Kidney epithelial cell (primary cell): ENCODE data around the gene STAMBPL1. TPM values are rescaled to one million over a fixed set of nuclear protein-coding genes. Genes with fewer than 3 reads are reported as not detected.
"Not testable (repeated sequence)": the region's sequence is repeated elsewhere in the genome, so short reads cannot be mapped to it uniquely, and the experiment has no call there.

Source experiments
- DNase-seq: peaks from one replicate; pipeline ENCODE4 v3.0.0-alpha.2; 2010; ENCODE audit warnings: low read depth
- H3K27me3 ChIP-seq: 2 replicates; pipeline ENCODE4 v1.6.0; 2011; ENCODE audit warnings: low read length; ENCODE audit not compliant: control insufficient read depth, insufficient read depth
- H3K36me3 ChIP-seq: 2 replicates; pipeline ENCODE4 v1.5.1; 2011; ENCODE audit warnings: low read length; ENCODE audit not compliant: control insufficient read depth, insufficient read depth
- H3K4me3 ChIP-seq: 2 replicates; pipeline ENCODE4 v1.5.1; 2011; ENCODE audit warnings: low read depth, mild to moderate bottlenecking, control low read depth, low read length
- total RNA-seq: library from RNA; depleted of rRNA; stranded (reverse); fragments of >200 nt; gene quantifications from 2 replicates; pipeline ENCODE4 v1.2.3, GENCODE V29; 2015
- TF ChIP-seq, protein P1 (sequence below): IDR thresholded peaks from 2 replicates; pipeline ENCODE4 v1.5.1; 2011; ENCODE audit warnings: mild to moderate bottlenecking, moderate library complexity, low read length, control low read depth, inconsistent platforms; ENCODE audit not compliant: insufficient read depth, poor library complexity, severe bottlenecking

The STAMBPL1 gene
- total RNA-seq, 1 donor from 2014 or later, result 5.2 TPM

DNA sequence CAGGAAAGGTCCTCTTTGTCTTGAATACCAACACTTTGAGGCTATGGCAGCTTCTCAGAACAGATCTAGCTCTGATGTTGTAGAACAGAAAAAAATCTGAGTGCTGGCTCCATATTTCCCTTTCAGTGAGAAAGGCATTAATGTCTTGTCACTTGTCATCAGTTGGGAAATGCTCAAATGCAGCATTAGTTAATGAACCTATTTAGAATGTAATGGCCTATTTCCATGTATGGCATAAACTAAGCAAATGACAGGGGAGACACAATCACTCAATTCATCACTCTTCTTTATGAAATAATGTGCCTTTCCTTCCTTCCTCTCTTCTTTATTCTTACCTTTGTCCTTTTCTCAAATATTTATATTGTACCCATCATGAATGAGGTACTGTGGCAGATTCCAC lies 5.0 kb upstream of the STAMBPL1 start:
- Histone ChIP-seq H3K36me3 (no peaks in the 10 kb centered on the region), H3K27me3 (no peaks in the 10 kb centered on the region), H3K4me3 (no peak overlapping the region)
- TF ChIP-seq, protein P1, sequence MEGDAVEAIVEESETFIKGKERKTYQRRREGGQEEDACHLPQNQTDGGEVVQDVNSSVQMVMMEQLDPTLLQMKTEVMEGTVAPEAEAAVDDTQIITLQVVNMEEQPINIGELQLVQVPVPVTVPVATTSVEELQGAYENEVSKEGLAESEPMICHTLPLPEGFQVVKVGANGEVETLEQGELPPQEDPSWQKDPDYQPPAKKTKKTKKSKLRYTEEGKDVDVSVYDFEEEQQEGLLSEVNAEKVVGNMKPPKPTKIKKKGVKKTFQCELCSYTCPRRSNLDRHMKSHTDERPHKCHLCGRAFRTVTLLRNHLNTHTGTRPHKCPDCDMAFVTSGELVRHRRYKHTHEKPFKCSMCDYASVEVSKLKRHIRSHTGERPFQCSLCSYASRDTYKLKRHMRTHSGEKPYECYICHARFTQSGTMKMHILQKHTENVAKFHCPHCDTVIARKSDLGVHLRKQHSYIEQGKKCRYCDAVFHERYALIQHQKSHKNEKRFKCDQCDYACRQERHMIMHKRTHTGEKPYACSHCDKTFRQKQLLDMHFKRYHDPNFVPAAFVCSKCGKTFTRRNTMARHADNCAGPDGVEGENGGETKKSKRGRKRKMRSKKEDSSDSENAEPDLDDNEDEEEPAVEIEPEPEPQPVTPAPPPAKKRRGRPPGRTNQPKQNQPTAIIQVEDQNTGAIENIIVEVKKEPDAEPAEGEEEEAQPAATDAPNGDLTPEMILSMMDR, result no peak
- no peak for DNase-seq

- Histone ChIP-seq H3K4me3 (no peak overlapping the region), H3K27me3 (no peaks in the 10 kb centered on the region), H3K36me3 (no peaks in the 10 kb centered on the region)
- DNase-seq, result no peak
- TF ChIP-seq, protein P1, result no peak
Measured at GRCh38 chr10:88877298-88877697, 2.7 kb upstream of the STAMBPL1 start.

DNA sequence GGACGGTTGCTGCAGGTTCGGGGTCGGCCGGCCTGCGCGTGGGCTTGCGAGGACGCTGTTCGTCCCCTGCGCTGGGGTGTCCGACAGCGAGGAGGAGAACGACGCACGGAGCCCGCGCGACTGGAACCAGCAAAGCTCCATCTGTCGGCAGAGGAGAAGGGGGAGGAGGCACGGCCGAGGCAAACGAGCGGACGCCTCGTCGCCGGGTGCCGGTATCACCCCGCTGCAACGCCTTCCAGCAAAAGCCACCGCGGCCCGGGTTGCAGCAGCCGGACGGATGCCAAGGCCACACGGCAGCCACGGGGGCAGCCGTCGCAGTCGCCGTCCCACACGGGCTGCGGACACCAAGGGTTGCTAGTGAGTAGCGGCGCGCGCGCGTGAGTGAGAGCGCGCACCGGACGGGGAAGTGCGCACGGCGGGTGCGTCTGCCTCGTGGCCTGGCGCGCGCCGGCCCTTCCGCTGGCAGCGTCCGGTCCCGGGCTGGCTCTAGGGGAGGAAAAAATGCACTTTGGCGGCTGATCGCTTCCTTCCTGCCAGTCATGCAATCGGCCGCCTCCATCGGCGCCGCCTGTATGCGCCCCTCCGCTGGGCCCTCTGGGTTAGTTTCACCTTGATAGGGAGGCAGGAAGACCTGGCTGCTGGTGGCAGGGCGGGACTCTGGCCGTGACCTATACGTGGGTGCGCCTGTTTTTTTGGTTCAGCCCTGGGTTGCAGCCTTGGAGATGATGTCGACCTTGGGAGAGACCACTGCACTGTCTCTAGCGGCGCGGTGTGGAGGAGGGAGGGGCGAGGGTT lies 434 bp downstream of the STAMBPL1 start:
- Histone ChIP-seq H3K36me3 (no peaks in the 10 kb centered on the region), H3K27me3 (no peaks in the 10 kb centered on the region), H3K4me3 (peak overlapping the region; percentile 85)
- peak; percentile 31 for DNase-seq
- TF ChIP-seq, protein P1, result peak; percentile 43

- DNase-seq, result no peak
- peak overlapping the region; percentile 85 for H3K4me3 ChIP-seq
- H3K36me3 ChIP-seq, result no peaks in the 10 kb centered on the region
- TF ChIP-seq, protein P1, result no peak
- H3K27me3 ChIP-seq, result no peaks in the 10 kb centered on the region
Measured at GRCh38 chr10:88881320-88881719, 1.3 kb downstream of the STAMBPL1 start.

DNA sequence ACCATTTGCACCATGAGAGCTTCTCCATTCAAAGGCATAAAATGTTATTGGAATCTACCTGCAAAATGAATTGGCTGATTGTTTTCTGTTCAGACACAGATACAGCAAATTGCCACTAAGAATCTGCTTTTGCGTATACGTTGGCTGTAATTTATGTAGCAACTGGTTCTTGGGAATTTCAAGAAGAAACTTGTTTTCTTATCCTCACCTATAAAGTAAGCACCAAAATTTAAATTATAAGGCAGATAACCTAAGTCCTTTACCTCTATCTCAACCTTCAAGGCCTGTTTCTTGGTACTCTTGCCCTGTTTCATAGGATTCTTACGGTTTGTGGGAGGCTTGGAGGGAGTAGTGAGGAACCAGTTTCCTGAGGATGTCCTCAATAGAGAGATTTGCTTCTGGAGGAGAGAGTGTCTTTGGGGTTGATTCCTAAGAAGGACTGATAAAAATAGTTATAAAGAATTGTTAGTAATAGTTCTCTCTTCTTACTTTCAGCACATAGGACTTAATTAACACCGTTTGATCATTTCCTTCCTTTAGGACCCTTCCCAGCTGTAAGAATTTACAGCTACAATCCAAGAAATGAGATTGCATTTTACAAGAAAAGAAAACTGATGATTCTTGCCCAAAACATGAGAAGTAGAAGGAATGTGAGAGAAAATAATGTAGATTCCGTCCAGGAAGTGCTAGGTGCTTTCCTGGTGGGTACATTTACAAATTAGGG lies 2.0 kb downstream of the STAMBPL1 start:
- Histone ChIP-seq H3K4me3 (no peak overlapping the region), H3K36me3 (no peaks in the 10 kb centered on the region)
- DNase-seq, result no peak

DNA sequence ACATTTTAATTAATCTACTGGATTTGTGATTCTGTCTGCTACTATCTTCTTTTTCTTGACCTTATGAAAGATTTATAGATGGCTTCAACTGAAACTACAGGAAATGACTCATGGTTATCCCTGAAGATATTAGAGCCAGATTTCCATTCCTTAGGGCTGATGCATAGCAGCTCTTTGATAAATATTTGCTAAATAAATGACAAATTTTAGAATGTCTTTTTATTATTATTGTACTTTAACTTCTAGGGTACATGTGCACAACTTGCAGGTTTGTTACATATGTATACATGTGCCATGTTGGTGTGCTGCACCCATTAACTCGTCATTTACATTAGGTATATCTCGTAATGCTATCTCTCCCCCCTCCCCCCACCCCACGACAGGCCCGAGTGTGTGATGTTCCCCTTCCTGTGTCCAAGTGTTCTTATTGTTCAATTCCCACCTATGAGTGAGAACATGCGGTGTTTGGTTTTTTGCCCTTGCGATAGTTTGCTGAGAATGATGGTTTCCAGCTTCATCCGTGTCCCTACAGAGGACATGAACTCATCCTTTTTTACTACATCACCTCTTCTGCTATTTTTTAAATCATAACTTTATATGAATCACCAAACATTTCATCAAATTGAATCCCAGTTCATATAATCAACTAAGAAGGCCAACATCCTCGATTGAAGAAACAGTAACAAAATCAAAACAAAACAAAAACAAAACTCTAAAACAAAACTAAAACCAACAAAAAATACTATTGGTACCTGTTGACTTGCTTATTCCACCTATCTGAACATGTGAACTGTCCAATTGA lies 2.8 kb downstream of the STAMBPL1 start:
- DNase-seq, H3K27me3 ChIP-seq, H3K36me3 ChIP-seq, H3K4me3 ChIP-seq: not testable (repeated sequence)

More for the DNA sequence above, 2.0 kb downstream of the STAMBPL1 start:
- H3K27me3 ChIP-seq, result no peaks in the 10 kb centered on the region
- TF ChIP-seq, protein P1, result no peak
